Measurements from ENCODE around the gene LRRN3.

LRRN3 gene

GRCh38 chr7:111140091-111140865 lies 49.4 kb downstream of the LRRN3 start:
- no peak for TF ChIP-seq POU2F2 (IDR thresholded peaks at IDR 0.05; ENCODE audit: low read depth, low read length)
- TF ChIP-seq TAF1 (IDR thresholded peaks at IDR 0.05; ENCODE audit: low read depth, low read length), result no peak
- no peak for TF ChIP-seq POLR2A (IDR thresholded peaks at IDR 0.05; ENCODE audit: low read depth, low read length)
- TF ChIP-seq POLR2AphosphoS5 (IDR thresholded peaks at IDR 0.05; ENCODE audit: low read depth, low read length), result no peak
- no peak for TF ChIP-seq PAX5 (IDR thresholded peaks at IDR 0.05; ENCODE audit: insufficient read depth, low read length, severe bottlenecking)
- TF ChIP-seq SPI1 (IDR thresholded peaks at IDR 0.05; ENCODE audit: low read depth, low read length), result no peak
- FAIRE-seq (no peak), DNase-seq (ENCODE audit: insufficient read length, low spot score) (no peak)

GRCh38 chr7:111145472-111145871 lies 54.5 kb downstream of the LRRN3 start:
- TF ChIP-seq PAX5 (IDR thresholded peaks at IDR 0.05; ENCODE audit: insufficient read depth, low read length, severe bottlenecking), result no peak
- TF ChIP-seq POLR2AphosphoS5 (IDR thresholded peaks at IDR 0.05; ENCODE audit: low read depth, low read length), result no peak
- no peak for TF ChIP-seq TAF1 (IDR thresholded peaks at IDR 0.05; ENCODE audit: low read depth, low read length)
- TF ChIP-seq POU2F2 (IDR thresholded peaks at IDR 0.05; ENCODE audit: low read depth, low read length), result no peak
- no peak for TF ChIP-seq POLR2A (IDR thresholded peaks at IDR 0.05; ENCODE audit: low read depth, low read length)
- TF ChIP-seq SPI1 (IDR thresholded peaks at IDR 0.05; ENCODE audit: low read depth, low read length), result no peak
- FAIRE-seq, result no peak
- DNase-seq (ENCODE audit: insufficient read length, low spot score), result no peak

- no peak for FAIRE-seq
Measured at GRCh38 chr7:111146136-111146535, 55.2 kb downstream of the LRRN3 start.

GRCh38 chr7:111147708-111148533 lies 57.0 kb downstream of the LRRN3 start:
- FAIRE-seq (no peak), DNase-seq (ENCODE audit: insufficient read length, low spot score) (no peak)
- TF ChIP-seq POU2F2 (IDR thresholded peaks at IDR 0.05; ENCODE audit: low read depth, low read length), result no peak
- no peak for TF ChIP-seq SPI1 (IDR thresholded peaks at IDR 0.05; ENCODE audit: low read depth, low read length)
- no peak for TF ChIP-seq POLR2AphosphoS5 (IDR thresholded peaks at IDR 0.05; ENCODE audit: low read depth, low read length)
- TF ChIP-seq TAF1 (IDR thresholded peaks at IDR 0.05; ENCODE audit: low read depth, low read length), result no peak
- no peak for TF ChIP-seq POLR2A (IDR thresholded peaks at IDR 0.05; ENCODE audit: low read depth, low read length)
- no peak for TF ChIP-seq PAX5 (IDR thresholded peaks at IDR 0.05; ENCODE audit: insufficient read depth, low read length, severe bottlenecking)

More at GRCh38 chr7:111146136-111146535, 55.2 kb downstream of the LRRN3 start:
- TF ChIP-seq POU2F2 (IDR thresholded peaks at IDR 0.05; ENCODE audit: low read depth, low read length), result no peak
- no peak for TF ChIP-seq SPI1 (IDR thresholded peaks at IDR 0.05; ENCODE audit: low read depth, low read length)
- no peak for DNase-seq (ENCODE audit: insufficient read length, low spot score)

GRCh38 chr7:111150709-111151108 lies 59.8 kb downstream of the LRRN3 start:
- TF ChIP-seq POU2F2 (IDR thresholded peaks at IDR 0.05; ENCODE audit: low read depth, low read length) (no peak), PAX5 (IDR thresholded peaks at IDR 0.05; ENCODE audit: insufficient read depth, low read length, severe bottlenecking) (no peak), POLR2AphosphoS5 (IDR thresholded peaks at IDR 0.05; ENCODE audit: low read depth, low read length) (no peak), TAF1 (IDR thresholded peaks at IDR 0.05; ENCODE audit: low read depth, low read length) (no peak)
- no peak for FAIRE-seq
- DNase-seq (ENCODE audit: insufficient read length, low spot score), result no peak

GRCh38 chr7:111159426-111159825 lies 68.5 kb downstream of the LRRN3 start:
- FAIRE-seq (no peak), DNase-seq (ENCODE audit: insufficient read length, low spot score) (no peak)
- no peak for TF ChIP-seq SPI1 (IDR thresholded peaks at IDR 0.05; ENCODE audit: low read depth, low read length)
- TF ChIP-seq POU2F2 (IDR thresholded peaks at IDR 0.05; ENCODE audit: low read depth, low read length), result no peak
- no peak for TF ChIP-seq TAF1 (IDR thresholded peaks at IDR 0.05; ENCODE audit: low read depth, low read length)
- TF ChIP-seq POLR2A (IDR thresholded peaks at IDR 0.05; ENCODE audit: low read depth, low read length), result no peak
- no peak for TF ChIP-seq PAX5 (IDR thresholded peaks at IDR 0.05; ENCODE audit: insufficient read depth, low read length, severe bottlenecking)
- no peak for TF ChIP-seq POLR2AphosphoS5 (IDR thresholded peaks at IDR 0.05; ENCODE audit: low read depth, low read length)

- DNase-seq (ENCODE audit: insufficient read length, low spot score) (no peak), FAIRE-seq (no peak)
- TF ChIP-seq POLR2A (IDR thresholded peaks at IDR 0.05; ENCODE audit: low read depth, low read length), result no peak
Measured at GRCh38 chr7:111160297-111160696, 69.4 kb downstream of the LRRN3 start.

- DNase-seq (ENCODE audit: insufficient read length, low spot score), result no peak
- TF ChIP-seq PAX5 (IDR thresholded peaks at IDR 0.05; ENCODE audit: insufficient read depth, low read length, severe bottlenecking), result no peak
- no peak for TF ChIP-seq POLR2AphosphoS5 (IDR thresholded peaks at IDR 0.05; ENCODE audit: low read depth, low read length)
- TF ChIP-seq TAF1 (IDR thresholded peaks at IDR 0.05; ENCODE audit: low read depth, low read length), result no peak
- TF ChIP-seq POLR2A (IDR thresholded peaks at IDR 0.05; ENCODE audit: low read depth, low read length), result no peak
- TF ChIP-seq POU2F2 (IDR thresholded peaks at IDR 0.05; ENCODE audit: low read depth, low read length), result no peak
- TF ChIP-seq SPI1 (IDR thresholded peaks at IDR 0.05; ENCODE audit: low read depth, low read length), result no peak
- FAIRE-seq, result no peak
Measured at GRCh38 chr7:111162692-111163091, 71.8 kb downstream of the LRRN3 start.

GRCh38 chr7:111164442-111164841 lies 73.5 kb downstream of the LRRN3 start:
- no peak for TF ChIP-seq PAX5 (IDR thresholded peaks at IDR 0.05; ENCODE audit: insufficient read depth, low read length, severe bottlenecking)
- no peak for TF ChIP-seq POLR2AphosphoS5 (IDR thresholded peaks at IDR 0.05; ENCODE audit: low read depth, low read length)
- TF ChIP-seq POLR2A (IDR thresholded peaks at IDR 0.05; ENCODE audit: low read depth, low read length), result no peak
- no peak for TF ChIP-seq SPI1 (IDR thresholded peaks at IDR 0.05; ENCODE audit: low read depth, low read length)
- no peak for TF ChIP-seq POU2F2 (IDR thresholded peaks at IDR 0.05; ENCODE audit: low read depth, low read length)
- TF ChIP-seq TAF1 (IDR thresholded peaks at IDR 0.05; ENCODE audit: low read depth, low read length), result no peak
- FAIRE-seq (no peak), DNase-seq (ENCODE audit: insufficient read length, low spot score) (no peak)
